Mesothelial cell of epicardium (in vitro differentiated cells): ENCODE results near the gene C1orf141. TPM values are rescaled to one million over a fixed set of nuclear protein-coding genes. Genes with fewer than 3 reads are reported as not detected.
"Not testable (repeated sequence)": the region's sequence is repeated elsewhere in the genome, so short reads cannot be mapped to it uniquely, and the experiment has no call there.

ENCODE experiments used
- DNase-seq, 2 experiments: peaks; one replicate each; pipeline ENCODE4 v3.0.0; 2021; ENCODE audit warnings: low spot score in 2 of 2; ENCODE audit not compliant: unreplicated experiment in 2 of 2
- H3K27ac Mint-ChIP-seq: 2 replicates; pipeline ENCODE4 v1.8.0; 2021; ENCODE audit warnings: mixed read lengths
- H3K27me3 Mint-ChIP-seq: 2 replicates; pipeline ENCODE4 v1.8.0; 2021; ENCODE audit warnings: low read depth, mixed read lengths
- H3K36me3 Mint-ChIP-seq: 2 replicates; pipeline ENCODE4 v1.8.0; 2021; ENCODE audit warnings: mixed read lengths
- H3K4me1 Mint-ChIP-seq: 2 replicates; pipeline ENCODE4 v1.8.0; 2021; ENCODE audit warnings: mixed read lengths
- H3K4me3 Mint-ChIP-seq: 2 replicates; pipeline ENCODE4 v1.8.0; 2021; ENCODE audit warnings: mild to moderate bottlenecking, moderate library complexity, mixed read lengths
- H3K9me3 Mint-ChIP-seq: 2 replicates; pipeline ENCODE4 v1.8.0; 2021; ENCODE audit warnings: mixed read lengths
- total RNA-seq: library from RNA; stranded (reverse); gene quantifications from 3 replicates; pipeline ENCODE4 v1.2.1, GENCODE V29; 2021
- TF ChIP-seq, protein P1 (sequence below): fragments of 200-600 bp; sonication (generic); IDR thresholded peaks from one replicate; pipeline ENCODE4 v1.5.0; 2021; ENCODE audit warnings: antibody characterized with exemption; ENCODE audit not compliant: unreplicated experiment

Gene C1orf141
- total RNA-seq, 1 donor from 2014 or later = 0.22 TPM

DNA sequence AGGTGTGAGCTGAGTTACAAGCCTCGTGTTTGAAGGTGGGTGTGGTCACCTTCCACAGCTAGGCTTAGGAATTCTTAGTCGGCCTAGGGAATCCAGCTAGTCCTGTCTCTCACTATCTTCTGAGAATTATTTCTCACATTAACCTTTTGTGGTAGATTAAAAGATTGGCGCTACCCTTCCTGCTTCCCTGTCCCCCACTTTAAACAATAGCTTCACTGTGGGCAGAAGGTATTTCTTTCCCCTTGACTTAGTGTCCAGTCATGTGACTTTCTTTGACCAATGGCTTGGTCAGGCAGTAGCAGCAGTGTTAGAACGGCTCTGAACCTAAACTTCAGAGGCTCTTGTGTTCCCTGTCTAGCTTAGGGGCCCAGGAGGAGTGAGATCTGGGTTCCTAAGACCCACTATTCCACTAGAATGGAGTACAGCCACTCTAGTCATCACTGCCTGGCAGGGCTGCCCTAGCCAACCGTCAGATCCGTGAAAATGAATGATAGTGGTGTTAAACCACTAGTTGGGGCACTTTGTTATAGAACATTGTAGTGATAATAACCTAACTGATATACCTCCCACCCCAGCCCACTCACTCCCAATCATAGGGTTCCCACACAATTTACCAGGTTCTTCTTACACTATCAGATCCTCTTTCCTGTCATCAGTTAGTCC is 13.9 kb upstream of the C1orf141 start:
- Mint-ChIP-seq H3K36me3 (no peaks in the 10 kb centered on the region), H3K4me3 (no peak overlapping the region), H3K4me1 (peaks cover 6% of the 10 kb centered on the region), H3K27me3 (peaks cover 32% of the 10 kb centered on the region), H3K9me3 (no peaks in the 10 kb centered on the region), H3K27ac (no peak overlapping the region)
- no peak for DNase-seq
- TF ChIP-seq, protein P1, sequence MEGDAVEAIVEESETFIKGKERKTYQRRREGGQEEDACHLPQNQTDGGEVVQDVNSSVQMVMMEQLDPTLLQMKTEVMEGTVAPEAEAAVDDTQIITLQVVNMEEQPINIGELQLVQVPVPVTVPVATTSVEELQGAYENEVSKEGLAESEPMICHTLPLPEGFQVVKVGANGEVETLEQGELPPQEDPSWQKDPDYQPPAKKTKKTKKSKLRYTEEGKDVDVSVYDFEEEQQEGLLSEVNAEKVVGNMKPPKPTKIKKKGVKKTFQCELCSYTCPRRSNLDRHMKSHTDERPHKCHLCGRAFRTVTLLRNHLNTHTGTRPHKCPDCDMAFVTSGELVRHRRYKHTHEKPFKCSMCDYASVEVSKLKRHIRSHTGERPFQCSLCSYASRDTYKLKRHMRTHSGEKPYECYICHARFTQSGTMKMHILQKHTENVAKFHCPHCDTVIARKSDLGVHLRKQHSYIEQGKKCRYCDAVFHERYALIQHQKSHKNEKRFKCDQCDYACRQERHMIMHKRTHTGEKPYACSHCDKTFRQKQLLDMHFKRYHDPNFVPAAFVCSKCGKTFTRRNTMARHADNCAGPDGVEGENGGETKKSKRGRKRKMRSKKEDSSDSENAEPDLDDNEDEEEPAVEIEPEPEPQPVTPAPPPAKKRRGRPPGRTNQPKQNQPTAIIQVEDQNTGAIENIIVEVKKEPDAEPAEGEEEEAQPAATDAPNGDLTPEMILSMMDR = no peak

DNA sequence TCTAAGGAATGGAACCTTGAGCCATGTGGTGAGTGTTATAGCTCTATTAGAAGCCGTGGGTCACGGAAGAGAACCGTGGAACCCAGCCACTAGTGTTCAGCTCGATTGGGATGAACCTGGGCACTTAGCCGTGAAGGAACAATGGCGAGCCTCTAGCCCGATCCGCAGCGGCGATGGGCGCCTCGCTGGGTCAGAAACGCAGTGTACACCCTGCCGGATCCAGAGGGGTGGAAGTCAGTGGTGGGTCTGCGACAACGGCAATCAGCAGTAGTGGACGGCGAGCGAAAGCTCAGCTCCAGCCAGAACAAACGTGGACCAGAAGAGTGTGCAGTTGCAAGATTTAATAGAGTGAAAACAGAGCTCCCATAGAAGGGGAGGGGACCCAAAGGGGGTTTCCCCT is 13.2 kb upstream of the C1orf141 start:
- peaks cover 26% of the 10 kb centered on the region for H3K27me3 Mint-ChIP-seq
- H3K27ac Mint-ChIP-seq, DNase-seq, H3K4me1 Mint-ChIP-seq, H3K4me3 Mint-ChIP-seq, H3K36me3 Mint-ChIP-seq, H3K9me3 Mint-ChIP-seq: not testable (repeated sequence)

DNA sequence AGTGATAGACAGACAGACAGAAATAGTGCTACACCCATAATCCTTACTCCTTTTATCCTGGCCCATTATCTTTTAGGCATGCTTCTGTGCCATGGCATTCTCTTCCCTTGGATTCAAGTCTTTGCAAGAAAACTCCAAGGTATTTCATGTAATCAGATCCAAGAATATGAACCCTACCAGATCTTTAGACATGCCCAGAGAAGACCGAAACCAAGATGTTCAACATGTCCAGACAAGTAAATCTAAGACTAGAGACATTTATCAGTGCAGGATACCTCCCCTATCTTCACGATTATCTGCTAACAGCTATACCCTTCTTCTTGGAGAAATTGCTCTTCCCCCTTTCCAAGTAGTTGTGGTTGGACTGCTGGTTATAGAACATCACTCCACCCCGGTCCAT is 11.8 kb upstream of the C1orf141 start:
- no peak for DNase-seq
- H3K4me3 Mint-ChIP-seq = no peak overlapping the region
- peaks cover 14% of the 10 kb centered on the region for H3K4me1 Mint-ChIP-seq
- TF ChIP-seq, protein P1 = no peak
- H3K36me3 Mint-ChIP-seq = no peaks in the 10 kb centered on the region
- no peaks in the 10 kb centered on the region for H3K9me3 Mint-ChIP-seq
- H3K27me3 Mint-ChIP-seq = peaks cover 12% of the 10 kb centered on the region
- H3K27ac Mint-ChIP-seq = no peak overlapping the region

DNA sequence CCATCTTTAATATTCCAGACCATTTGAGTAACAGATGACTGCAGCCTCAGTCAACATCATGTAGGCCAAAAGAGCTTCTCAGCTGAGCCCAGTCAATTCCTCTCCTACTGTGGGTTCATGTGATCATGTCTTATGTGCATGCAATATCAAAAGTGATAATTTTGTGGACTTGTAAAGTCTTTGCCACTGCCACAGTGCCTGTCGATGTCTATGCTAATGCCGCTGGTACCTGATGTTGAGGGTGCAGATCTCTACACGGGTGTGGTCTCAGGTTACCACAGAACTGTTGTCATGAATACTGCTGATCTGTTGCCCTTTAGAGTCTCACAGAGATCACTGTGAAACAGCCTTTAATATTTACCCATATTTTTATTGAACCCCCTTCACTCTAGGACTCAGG is 11.3 kb upstream of the C1orf141 start:
- Mint-ChIP-seq H3K4me1 (peaks cover 15% of the 10 kb centered on the region), H3K27ac (no peak overlapping the region), H3K4me3 (no peak overlapping the region), H3K36me3 (no peaks in the 10 kb centered on the region), H3K9me3 (no peaks in the 10 kb centered on the region), H3K27me3 (peaks cover 7% of the 10 kb centered on the region)
- no peak for DNase-seq
- TF ChIP-seq, protein P1 = no peak

DNA sequence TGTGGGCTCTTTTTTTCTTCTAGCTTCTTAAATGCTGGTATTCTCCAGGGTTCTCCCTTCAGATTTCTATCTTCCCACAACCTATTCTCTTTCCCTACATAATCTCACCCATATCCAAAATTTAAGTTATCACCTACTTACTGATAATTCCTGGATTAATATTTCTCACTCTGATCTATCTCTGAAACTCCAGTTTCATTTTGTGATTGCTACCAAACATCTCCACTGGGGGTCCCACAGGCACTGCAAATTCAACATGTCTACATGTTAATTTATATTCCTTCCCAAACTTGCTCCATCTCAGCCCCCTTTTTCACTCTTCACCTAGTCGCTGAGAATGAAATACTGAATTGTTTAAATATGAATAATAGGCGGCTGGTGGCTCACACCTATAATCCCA is 9.9 kb upstream of the C1orf141 start:
- Mint-ChIP-seq H3K27me3 (no peaks in the 10 kb centered on the region), H3K9me3 (no peaks in the 10 kb centered on the region), H3K4me3 (no peak overlapping the region), H3K4me1 (peaks cover 15% of the 10 kb centered on the region), H3K36me3 (no peaks in the 10 kb centered on the region), H3K27ac (no peak overlapping the region)
- DNase-seq = no peak
- TF ChIP-seq, protein P1 = no peak

DNA sequence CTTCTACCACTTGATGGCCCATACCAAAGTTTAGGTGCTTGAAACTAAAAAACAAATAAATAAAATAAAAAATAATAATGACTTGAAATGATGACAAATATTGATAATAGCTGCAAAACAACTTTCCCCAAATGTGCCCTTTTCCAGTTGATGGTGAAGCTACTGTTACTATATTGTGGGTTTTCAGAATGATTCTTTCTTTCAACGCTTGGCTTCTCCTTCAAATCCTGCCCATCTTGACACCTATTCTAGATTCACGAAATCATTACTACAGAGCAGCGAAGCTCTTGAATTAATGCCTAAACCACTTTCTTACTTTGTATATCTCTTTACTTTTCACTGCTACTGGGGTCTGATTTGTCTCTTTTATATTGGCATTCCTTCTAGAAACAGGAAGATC is 9.2 kb upstream of the C1orf141 start:
- H3K27ac Mint-ChIP-seq = no peak overlapping the region
- no peak overlapping the region for H3K4me3 Mint-ChIP-seq
- H3K4me1 Mint-ChIP-seq = peaks cover 13% of the 10 kb centered on the region
- DNase-seq = no peak
- H3K27me3 Mint-ChIP-seq = no peaks in the 10 kb centered on the region
- H3K9me3 Mint-ChIP-seq = no peaks in the 10 kb centered on the region
- TF ChIP-seq, protein P1 = no peak
- H3K36me3 Mint-ChIP-seq = no peaks in the 10 kb centered on the region
